Astrocyte (in vitro differentiated cells and primary cell): Measurements from ENCODE around the gene EVI2B. TPM values are rescaled to one million over a fixed set of nuclear protein-coding genes. Genes with fewer than 3 reads are reported as not detected.

Source experiments
- DNase-seq: peaks from one replicate; pipeline ENCODE4 v3.0.0-alpha.2; 2010; ENCODE audit warnings: low read depth
- FAIRE-seq: peaks from 2 replicates; lab custom pipeline; 2011; peaks lifted over from hg19 to GRCh38; lab: Jason Lieb, UNC
- H2AFZ ChIP-seq: 2 replicates; pipeline ENCODE4 v1.6.0; 2012; ENCODE audit warnings: low read depth, low read length, inconsistent platforms
- H3K27ac ChIP-seq: 2 replicates; pipeline ENCODE4 v1.5.1; 2011; ENCODE audit warnings: low read depth, low read length, inconsistent platforms
- H3K27me3 ChIP-seq: 2 replicates; pipeline ENCODE4 v1.6.0; 2011; ENCODE audit warnings: low read length, inconsistent platforms; ENCODE audit not compliant: insufficient read depth
- H3K36me3 ChIP-seq: 2 replicates; pipeline ENCODE4 v1.5.1; 2011; ENCODE audit warnings: low read length, inconsistent platforms; ENCODE audit not compliant: insufficient read depth
- H3K4me1 ChIP-seq: 2 replicates; pipeline ENCODE4 v1.5.1; 2011; ENCODE audit warnings: low read length, inconsistent platforms; ENCODE audit not compliant: insufficient read depth
- H3K4me2 ChIP-seq: 2 replicates; pipeline ENCODE4 v1.6.0; 2012; ENCODE audit warnings: low read length, inconsistent platforms
- H3K4me3 ChIP-seq: 2 replicates; pipeline ENCODE4 v1.5.1; 2011; ENCODE audit warnings: low read depth, mild to moderate bottlenecking, low read length, inconsistent platforms; ENCODE audit not compliant: insufficient read depth
- H3K79me2 ChIP-seq: 2 replicates; pipeline ENCODE4 v1.6.0; 2012; ENCODE audit warnings: mild to moderate bottlenecking, low read length, inconsistent platforms; ENCODE audit not compliant: insufficient read depth
- H3K9ac ChIP-seq: 2 replicates; pipeline ENCODE4 v1.6.0; 2012; ENCODE audit warnings: mild to moderate bottlenecking, low read length, inconsistent platforms
- H3K9me3 ChIP-seq: 2 replicates; pipeline ENCODE4 v1.5.1; 2012; ENCODE audit warnings: low read depth, mild to moderate bottlenecking, low read length, inconsistent platforms; ENCODE audit not compliant: insufficient read depth
- H4K20me1 ChIP-seq: 2 replicates; pipeline ENCODE4 v1.6.0; 2012; ENCODE audit warnings: low read length, inconsistent platforms; ENCODE audit not compliant: insufficient read depth
- H3K27ac Mint-ChIP-seq: one replicate; pipeline ENCODE4 v1.8.0; 2021; ENCODE audit warnings: mild to moderate bottlenecking, mixed read lengths; ENCODE audit not compliant: unreplicated experiment
- H3K27me3 Mint-ChIP-seq: one replicate; pipeline ENCODE4 v1.8.0; 2021; ENCODE audit warnings: low read depth, mixed read lengths; ENCODE audit not compliant: unreplicated experiment
- H3K36me3 Mint-ChIP-seq: one replicate; pipeline ENCODE4 v1.8.0; 2021; ENCODE audit warnings: low read depth, mixed read lengths; ENCODE audit not compliant: unreplicated experiment
- H3K4me1 Mint-ChIP-seq: one replicate; pipeline ENCODE4 v1.8.0; 2021; ENCODE audit warnings: low read depth, mixed read lengths; ENCODE audit not compliant: unreplicated experiment
- H3K4me3 Mint-ChIP-seq: one replicate; pipeline ENCODE4 v1.8.0; 2021; ENCODE audit warnings: mild to moderate bottlenecking, moderate library complexity, mixed read lengths; ENCODE audit not compliant: unreplicated experiment
- H3K9me3 Mint-ChIP-seq: one replicate; pipeline ENCODE4 v1.8.0; 2021; ENCODE audit warnings: mild to moderate bottlenecking, mixed read lengths; ENCODE audit not compliant: unreplicated experiment
- CTCF ChIP-seq: IDR thresholded peaks from 2 replicates; pipeline ENCODE4 v1.5.1; 2011; ENCODE audit warnings: low read depth, mild to moderate bottlenecking, inconsistent platforms, low read length, moderate library complexity; ENCODE audit not compliant: insufficient read depth
- EZH2 ChIP-seq: IDR thresholded peaks from 2 replicates; pipeline ENCODE4 v1.6.1; 2012; ENCODE audit warnings: mild to moderate bottlenecking, low read length, inconsistent platforms; ENCODE audit not compliant: insufficient read depth
- total RNA-seq: library from RNA; stranded (reverse); gene quantifications from 2 replicates; pipeline ENCODE4 v1.2.1, GENCODE V29; 2021

EVI2B gene
- total RNA-seq, 1 donor from 2014 or later: 0.11 TPM

GRCh38 chr17:31279401-31279800 lies 34.5 kb downstream of the EVI2B start:
- TF ChIP-seq CTCF (no peak), EZH2 (no peak)
- no peak overlapping the region for H3K9ac ChIP-seq
- peaks cover 7% of the 10 kb centered on the region for H3K36me3 ChIP-seq
- H3K4me1 Mint-ChIP-seq: peaks cover 4% of the 10 kb centered on the region
- H3K27ac Mint-ChIP-seq: no peak overlapping the region
- no peaks in the 10 kb centered on the region for H3K27me3 ChIP-seq
- H3K4me1 ChIP-seq: no peaks in the 10 kb centered on the region
- H3K4me2 ChIP-seq: no peak overlapping the region
- DNase-seq: no peak
- no peak overlapping the region for H3K4me3 Mint-ChIP-seq
- no peak for FAIRE-seq
- H3K27me3 Mint-ChIP-seq: no peaks in the 10 kb centered on the region
- H3K9me3 Mint-ChIP-seq: no peaks in the 10 kb centered on the region
- peaks cover 9% of the 10 kb centered on the region for H3K36me3 Mint-ChIP-seq
- no peak overlapping the region for H3K4me3 ChIP-seq
- H3K79me2 ChIP-seq: no peaks in the 10 kb centered on the region
- H3K27ac ChIP-seq: no peak overlapping the region
- H2AFZ ChIP-seq: no peak overlapping the region
- no peaks in the 10 kb centered on the region for H3K9me3 ChIP-seq
- H4K20me1 ChIP-seq: no peaks in the 10 kb centered on the region

GRCh38 chr17:31275116-31275515 lies 38.7 kb downstream of the EVI2B start:
- Histone ChIP-seq H3K27ac (no peak overlapping the region), H3K4me1 (peaks cover 3% of the 10 kb centered on the region), H3K27me3 (no peaks in the 10 kb centered on the region), H3K36me3 (peaks cover 14% of the 10 kb centered on the region), H3K9me3 (no peaks in the 10 kb centered on the region), H2AFZ (no peak overlapping the region), H4K20me1 (no peaks in the 10 kb centered on the region), H3K4me2 (no peak overlapping the region), H3K9ac (no peak overlapping the region), H3K4me3 (no peak overlapping the region), H3K79me2 (peaks cover 5% of the 10 kb centered on the region)
- TF ChIP-seq CTCF (no peak), EZH2 (no peak)
- Mint-ChIP-seq H3K27ac (no peak overlapping the region), H3K4me3 (no peak overlapping the region), H3K36me3 (peaks cover 6% of the 10 kb centered on the region), H3K9me3 (no peaks in the 10 kb centered on the region), H3K4me1 (peaks cover 8% of the 10 kb centered on the region), H3K27me3 (no peaks in the 10 kb centered on the region)
- FAIRE-seq (no peak), DNase-seq (no peak)

GRCh38 chr17:31274252-31274651 lies 39.6 kb downstream of the EVI2B start:
- FAIRE-seq (peak; percentile 29), DNase-seq (peak; percentile 27)
- Histone ChIP-seq H2AFZ (no peak overlapping the region), H3K4me3 (no peak overlapping the region), H3K36me3 (peaks cover 14% of the 10 kb centered on the region), H4K20me1 (no peaks in the 10 kb centered on the region), H3K4me1 (peaks cover 11% of the 10 kb centered on the region), H3K79me2 (peaks cover 5% of the 10 kb centered on the region), H3K9ac (no peak overlapping the region), H3K27ac (no peak overlapping the region), H3K4me2 (no peak overlapping the region), H3K9me3 (no peaks in the 10 kb centered on the region), H3K27me3 (no peaks in the 10 kb centered on the region)
- Mint-ChIP-seq H3K4me3 (no peak overlapping the region), H3K27me3 (no peaks in the 10 kb centered on the region), H3K27ac (no peak overlapping the region), H3K4me1 (peaks cover 16% of the 10 kb centered on the region), H3K36me3 (peaks cover 6% of the 10 kb centered on the region), H3K9me3 (no peaks in the 10 kb centered on the region)
- no peak for TF ChIP-seq EZH2
- no peak for TF ChIP-seq CTCF
